ENCODE measurements around the gene LEMD2. TPM values are rescaled to one million over a fixed set of nuclear protein-coding genes. Genes with fewer than 3 reads are reported as not detected.

Gene LEMD2
- polyA plus RNA-seq, 3 donors, result 11.4 to 59.5 (median 13.8) TPM

- peaks cover 0 to 17% of the 10 kb centered on the region in 2 donors for H3K27me3 ChIP-seq (ENCODE audit: control insufficient read depth in 2 of 2, insufficient read depth in 2 of 2, low read length in 2 of 2)
- no peak within 1 kb of the TSS for H3K9ac ChIP-seq (ENCODE audit: insufficient read depth, low read length, poor library complexity, severe bottlenecking)
- H3K79me2 ChIP-seq (ENCODE audit: insufficient read depth, low read length), result no peaks in the 10 kb centered on the region
- no peak within 1 kb of the TSS for H2AFZ ChIP-seq (ENCODE audit: insufficient read depth, low read depth, low read length, poor library complexity, severe bottlenecking)
- H3K36me3 ChIP-seq (replicated peaks in 1 of 2; ENCODE audit: control insufficient read depth in 1 of 2, insufficient read depth in 2 of 2, low read length in 2 of 2), result no peaks in the 10 kb centered on the region
- no peaks in the 10 kb centered on the region for H3K9me3 ChIP-seq (replicated peaks in 1 of 2; ENCODE audit: control insufficient read depth in 1 of 2, insufficient read depth in 1 of 2, low read length in 2 of 2)
- 95% methylated on average over 8 of the region's 14 CpGs for WGBS (ENCODE audit: insufficient coverage)
- Mint-ChIP-seq H3K27ac (no peak within 1 kb of the TSS), H3K4me1 (peaks cover 8% of the 10 kb centered on the region), H3K36me3 (no peaks in the 10 kb centered on the region), H3K4me3 (no peak within 1 kb of the TSS), H3K9me3 (peaks cover 0 to 1% (median 0%) of the 10 kb centered on the region in 7 donors), H3K27me3 (ENCODE audit: low read depth in 3 of 3) (peaks cover 9 to 39% (median 17%) of the 10 kb centered on the region in 3 donors)
- TF ChIP-seq, protein P1, sequence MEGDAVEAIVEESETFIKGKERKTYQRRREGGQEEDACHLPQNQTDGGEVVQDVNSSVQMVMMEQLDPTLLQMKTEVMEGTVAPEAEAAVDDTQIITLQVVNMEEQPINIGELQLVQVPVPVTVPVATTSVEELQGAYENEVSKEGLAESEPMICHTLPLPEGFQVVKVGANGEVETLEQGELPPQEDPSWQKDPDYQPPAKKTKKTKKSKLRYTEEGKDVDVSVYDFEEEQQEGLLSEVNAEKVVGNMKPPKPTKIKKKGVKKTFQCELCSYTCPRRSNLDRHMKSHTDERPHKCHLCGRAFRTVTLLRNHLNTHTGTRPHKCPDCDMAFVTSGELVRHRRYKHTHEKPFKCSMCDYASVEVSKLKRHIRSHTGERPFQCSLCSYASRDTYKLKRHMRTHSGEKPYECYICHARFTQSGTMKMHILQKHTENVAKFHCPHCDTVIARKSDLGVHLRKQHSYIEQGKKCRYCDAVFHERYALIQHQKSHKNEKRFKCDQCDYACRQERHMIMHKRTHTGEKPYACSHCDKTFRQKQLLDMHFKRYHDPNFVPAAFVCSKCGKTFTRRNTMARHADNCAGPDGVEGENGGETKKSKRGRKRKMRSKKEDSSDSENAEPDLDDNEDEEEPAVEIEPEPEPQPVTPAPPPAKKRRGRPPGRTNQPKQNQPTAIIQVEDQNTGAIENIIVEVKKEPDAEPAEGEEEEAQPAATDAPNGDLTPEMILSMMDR (IDR thresholded peaks at IDR 0.05), result no peak
- intact Hi-C loops (cut with micrococcal nuclease), result no loop called here
- peaks cover 0 to 4% of the 10 kb centered on the region in 2 donors for H3K4me1 ChIP-seq (ENCODE audit: control insufficient read depth in 1 of 2, insufficient read depth in 2 of 2, low read length in 2 of 2)
- H3K4me2 ChIP-seq (replicated peaks; ENCODE audit: extremely low read depth, low read length, poor library complexity, severe bottlenecking), result no peak within 1 kb of the TSS
- DNase-seq, result no peak
- H4K20me1 ChIP-seq (ENCODE audit: insufficient read depth, low read length), result no peaks in the 10 kb centered on the region
- H3K4me3 ChIP-seq (replicated peaks in 1 of 3; ENCODE audit: low read depth in 2 of 3, low read length in 3 of 3), result no peak within 1 kb of the TSS
- no peak within 1 kb of the TSS for H3K27ac ChIP-seq (ENCODE audit: low read depth in 1 of 2, low read length in 2 of 2)
These were observed 14.7 kb upstream of the LEMD2 start, which contains the start of gene MLN for GRCh38 chr6:33803571-33804053. Gene MLN, minus strand, starts transcription at chr6:33804003. Its CDS starts 2,840 bp downstream, at chr6:33801163.

DNA sequence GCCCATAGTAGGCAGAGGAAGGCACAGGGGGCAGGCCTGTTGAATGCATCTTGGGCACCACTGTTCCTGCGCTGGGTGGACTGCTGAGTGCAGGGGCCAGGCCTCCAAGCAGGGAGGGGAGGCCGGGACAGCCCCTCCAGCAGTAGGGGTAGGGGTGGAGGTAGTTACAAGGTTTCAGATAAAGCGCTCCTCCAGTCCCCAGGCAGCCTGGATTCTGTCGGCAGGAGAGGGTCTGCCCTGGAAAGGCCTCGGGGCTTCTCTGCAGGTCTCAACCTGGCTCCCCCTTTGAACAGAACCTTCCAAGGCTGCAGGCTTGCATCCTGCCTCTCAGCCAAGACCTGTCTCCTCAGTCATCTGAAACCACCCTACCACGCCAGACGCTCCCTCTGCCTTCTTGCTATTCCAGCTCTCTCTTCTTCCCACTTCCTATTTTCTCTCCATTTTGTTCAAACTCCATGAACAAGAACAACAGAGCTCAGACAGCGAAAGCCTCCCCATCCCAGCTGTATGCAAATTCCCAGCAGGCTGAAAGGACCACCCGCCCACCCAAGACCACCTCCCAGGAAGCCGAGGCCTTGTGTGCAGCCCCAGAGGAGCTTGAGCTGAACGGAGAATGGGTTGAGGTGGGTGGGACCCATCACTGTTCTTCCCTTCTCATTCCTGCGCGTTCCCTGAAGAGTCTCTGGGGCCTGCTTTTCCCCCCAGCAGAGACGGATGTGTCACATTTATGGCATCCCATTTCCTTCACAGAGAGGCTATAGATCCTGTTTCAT is 13.4 kb upstream of the LEMD2 start:
- peaks cover 2% of the 10 kb centered on the region for H3K4me1 Mint-ChIP-seq
- Histone ChIP-seq H3K27me3 (ENCODE audit: control insufficient read depth in 2 of 2, insufficient read depth in 2 of 2, low read length in 2 of 2) (peaks cover 0 to 4% of the 10 kb centered on the region in 2 donors), H2AFZ (ENCODE audit: insufficient read depth, low read depth, low read length, poor library complexity, severe bottlenecking) (no peak overlapping the region), H3K4me2 (replicated peaks; ENCODE audit: extremely low read depth, low read length, poor library complexity, severe bottlenecking) (no peak overlapping the region), H3K27ac (ENCODE audit: low read depth in 1 of 2, low read length in 2 of 2) (no peak overlapping the region), H4K20me1 (ENCODE audit: insufficient read depth, low read length) (no peaks in the 10 kb centered on the region), H3K79me2 (ENCODE audit: insufficient read depth, low read length) (no peaks in the 10 kb centered on the region), H3K9me3 (replicated peaks in 1 of 2; ENCODE audit: control insufficient read depth in 1 of 2, insufficient read depth in 1 of 2, low read length in 2 of 2) (no peaks in the 10 kb centered on the region), H3K4me3 (replicated peaks in 1 of 3; ENCODE audit: low read depth in 2 of 3, low read length in 3 of 3) (no peak overlapping the region), H3K9ac (ENCODE audit: insufficient read depth, low read length, poor library complexity, severe bottlenecking) (no peak overlapping the region), H3K4me1 (ENCODE audit: control insufficient read depth in 1 of 2, insufficient read depth in 2 of 2, low read length in 2 of 2) (no peaks in the 10 kb centered on the region), H3K36me3 (replicated peaks in 1 of 2; ENCODE audit: control insufficient read depth in 1 of 2, insufficient read depth in 2 of 2, low read length in 2 of 2) (no peaks in the 10 kb centered on the region)
- DNase-seq, result no peak
- peaks cover 16 to 34% (median 18%) of the 10 kb centered on the region in 3 donors for H3K27me3 Mint-ChIP-seq (ENCODE audit: low read depth in 3 of 3)
- H3K36me3 Mint-ChIP-seq, result no peaks in the 10 kb centered on the region
- H3K27ac Mint-ChIP-seq, result no peak overlapping the region
- peaks cover 0 to 1% (median 0%) of the 10 kb centered on the region in 7 donors for H3K9me3 Mint-ChIP-seq
- intact Hi-C loops (cut with micrococcal nuclease), result no loop called here
- H3K4me3 Mint-ChIP-seq, result no peak overlapping the region
- TF ChIP-seq, protein P1 (IDR thresholded peaks at IDR 0.05), result no peak
- 85% methylated on average over 8 of the region's 14 CpGs for WGBS (ENCODE audit: insufficient coverage)

Data from CD14-positive monocyte (primary cell).